GM12878 (cell line): ENCODE measurements around the gene MTFMT. TPM values are rescaled to one million over a fixed set of nuclear protein-coding genes. Genes with fewer than 3 reads are reported as not detected.

Experiments used
- BACH1 ChIP-seq: fragments of 450-650 bp; IDR thresholded peaks from 2 replicates; pipeline ENCODE4 v1.6.1; 2017; ENCODE audit warnings: mild to moderate bottlenecking, borderline replicate concordance
- BCL3 ChIP-seq: IDR thresholded peaks from 2 replicates; pipeline ENCODE4 v1.6.1; 2011; ENCODE audit warnings: borderline replicate concordance, low read depth, mild to moderate bottlenecking, moderate library complexity, low read length; ENCODE audit not compliant: insufficient read depth, poor library complexity, severe bottlenecking
- BCLAF1 ChIP-seq: fragments of 450-650 bp; IDR thresholded peaks from 2 replicates; pipeline ENCODE4 v1.6.1; 2017; ENCODE audit warnings: antibody characterized with exemption, mild to moderate bottlenecking, moderate library complexity
- BHLHE40 ChIP-seq, 2 experiments: fragments of 450-650 bp in 1 of 2; IDR thresholded peaks; 2 replicates each; pipeline ENCODE4 v1.6.1; 2011 to 2017; ENCODE audit warnings: low read depth in 2 of 2, borderline replicate concordance in 1 of 2, improper control_type of control experiment in 1 of 2, low read length in 1 of 2, mild to moderate bottlenecking in 1 of 2
- CEBPB ChIP-seq, 2 experiments: fragments of 150-350 bp in 1 of 2; IDR thresholded peaks; 2 replicates each; pipeline ENCODE4 v1.6.1; 2012 to 2014; ENCODE audit warnings: low read depth in 2 of 2, low read length in 2 of 2, borderline replicate concordance in 1 of 2, inconsistent platforms in 1 of 2
- E2F4 ChIP-seq: IDR thresholded peaks from 2 replicates; pipeline ENCODE4 v1.6.1; 2012; ENCODE audit warnings: low read depth, low read length, improper control_type of control experiment
- ETV6 ChIP-seq, 2 experiments: fragments of 450-650 bp in 1 of 2; IDR thresholded peaks in 1 of 2; conservative IDR thresholded peaks in 1 of 2; 2 replicates each; pipeline ENCODE4 v1.6.1; 2014; ENCODE audit warnings: antibody characterized with exemption in 1 of 2, borderline replicate concordance in 1 of 2, low read depth in 1 of 2, mild to moderate bottlenecking in 1 of 2, moderate library complexity in 1 of 2
- EZH2 ChIP-seq: IDR thresholded peaks from 2 replicates; pipeline ENCODE4 v1.6.1; 2012; ENCODE audit warnings: low read depth, mild to moderate bottlenecking, control low read depth, inconsistent platforms, low read length, borderline replicate concordance; ENCODE audit not compliant: control insufficient read depth
- IRF5 ChIP-seq: fragments of 450-650 bp; IDR thresholded peaks from 2 replicates; pipeline ENCODE4 v1.6.1; 2017; ENCODE audit warnings: borderline replicate concordance
- MEF2B ChIP-seq: fragments of 450-650 bp; IDR thresholded peaks from 2 replicates; pipeline ENCODE4 v1.6.1; 2018; ENCODE audit warnings: mild to moderate bottlenecking, moderate library complexity; ENCODE audit not compliant: partially characterized antibody, poor library complexity, severe bottlenecking
- NFYA ChIP-seq: IDR thresholded peaks from 2 replicates; pipeline ENCODE4 v1.6.1; 2011; ENCODE audit warnings: low read depth, mild to moderate bottlenecking, low read length, improper control_type of control experiment, borderline replicate concordance
- NR2C2 ChIP-seq: IDR thresholded peaks from 2 replicates; pipeline ENCODE4 v1.6.1; 2011; ENCODE audit warnings: borderline replicate concordance, low read depth; ENCODE audit not compliant: control insufficient read depth, insufficient read length
- NR2F1 ChIP-seq: fragments of 450-650 bp; conservative IDR thresholded peaks from 2 replicates; pipeline ENCODE4 v1.6.1; 2017; ENCODE audit warnings: mild to moderate bottlenecking
- POLR2AphosphoS2 ChIP-seq: IDR thresholded peaks from 2 replicates; pipeline ENCODE4 v1.6.1; 2011; ENCODE audit warnings: low read depth, mild to moderate bottlenecking, low read length, improper control_type of control experiment, moderate library complexity
- POLR2AphosphoS5 ChIP-seq: IDR thresholded peaks from 2 replicates; pipeline ENCODE4 v1.6.1; 2011; ENCODE audit warnings: mild to moderate bottlenecking, low read length, inconsistent platforms
- SMARCA5 ChIP-seq: fragments of 450-650 bp; IDR thresholded peaks from 2 replicates; pipeline ENCODE4 v1.6.1; 2017; ENCODE audit warnings: mild to moderate bottlenecking
- STAT1 ChIP-seq: fragments of 450-650 bp; conservative IDR thresholded peaks from 2 replicates; pipeline ENCODE4 v1.6.1; 2014; ENCODE audit warnings: antibody characterized with exemption, mild to moderate bottlenecking
- TAF1 ChIP-seq: IDR thresholded peaks from 2 replicates; pipeline ENCODE4 v1.6.1; 2011; ENCODE audit warnings: mild to moderate bottlenecking, low read depth, low read length, borderline replicate concordance
- USF2 ChIP-seq: IDR thresholded peaks from 2 replicates; pipeline ENCODE4 v1.6.1; 2011; ENCODE audit warnings: low read depth, low read length, improper control_type of control experiment, borderline replicate concordance
- ZNF207 ChIP-seq: fragments of 450-650 bp; IDR thresholded peaks from 2 replicates; pipeline ENCODE4 v1.6.1; 2014; ENCODE audit warnings: antibody characterized with exemption, mild to moderate bottlenecking, borderline replicate concordance
- polyA plus RNA-seq, 11 experiments: library from polyadenylated mRNA; depleted of rRNA in 4 of 11; unstranded in 6 of 11; stranded (reverse) in 5 of 11; fragments of >200 nt; fragmentation: Nextera tagmentation in 4 of 11; fragmentation: Illumina TruSeq in 1 of 11; extraction: Ambion mirVana in 4 of 11; extraction: Trizol in 1 of 11; gene quantifications; 1 replicate in 1 of 11; 2 replicates in 10 of 11; pipeline versions ENCODE4 v1.2.1 to v1.2.3, GENCODE V29; 2011 to 2016; ENCODE audit warnings: inconsistent platforms in 2 of 11, missing spikeins in 2 of 11, low read depth in 1 of 11
- total RNA-seq, 4 experiments: library from RNA; depleted of rRNA in 3 of 4; stranded (reverse); fragments of >200 nt in 3 of 4; fragmentation: Illumina TruSeq in 1 of 4; extraction: Trizol in 1 of 4; gene quantifications; 2 replicates each; pipeline versions ENCODE4 v1.2.1 to v1.2.3, GENCODE V29; 2013 to 2021

Gene MTFMT
- total and polyA plus RNA-seq, 10 of the 15 experiments (the other 5 are each of a cell fraction or from before 2014, with no cell fraction given) = 1.7 to 29.8 (median 17.4) TPM

- TF ChIP-seq BCLAF1 (0 out of 2 replicates have a peak, but pooled peaks have one; percentile 15), POLR2AphosphoS5 (peak; percentile 73; the same call in 1 of the 2 replicates), ZNF207 (peak; percentile 79; the same call in 1 of the 2 replicates), IRF5 (peak; percentile 34; the same call in 1 of the 2 replicates), ETV6 (conservative IDR thresholded peaks at IDR 0.05 in 1 of 2, IDR thresholded peaks at IDR 0.05 in 1 of 2; ENCODE audit: borderline replicate concordance in 1 of 2, low read depth in 1 of 2) (0 out of 4 replicates have a peak, but pooled peaks of 1 of the 2 experiments have one; percentile 58), NR2F1 (peak; percentile 78), USF2 (peak; percentile 91), CEBPB (IDR thresholded peaks at IDR 0.05; ENCODE audit: borderline replicate concordance in 1 of 2, low read depth in 2 of 2, low read length in 2 of 2) (no peak), E2F4 (no peak), BHLHE40 (IDR thresholded peaks at IDR 0.05; ENCODE audit: borderline replicate concordance in 1 of 2, low read depth in 2 of 2, low read length in 1 of 2) (peak; percentile 96 to 99), NR2C2 (no peak), NFYA (no peak), BCL3 (peak; percentile 39), POLR2AphosphoS2 (0 out of 2 replicates have a peak, but pooled peaks have one; percentile 71), STAT1 (peak; percentile 89), EZH2 (no peak), SMARCA5 (peak; percentile 97), MEF2B (peak; percentile 99), BACH1 (peak; percentile 97), TAF1 (peak; percentile 49; the same call in 1 of the 2 replicates)
Measured at GRCh38 chr15:64989416-64990167, 39.8 kb downstream of the MTFMT start, which contains the start of gene SPG21 (continued).
